Vagina (tissue), 2 donors: ENCODE data around the gene TSNAXIP1.

Experiments used
- POLR2A ChIP-seq, 2 donors: fragments of 450-650 bp; IDR thresholded peaks; one replicate each; pipeline ENCODE4 v1.6.1; 2017; ENCODE audit warnings: antibody characterized with exemption in 2 of 2, mild to moderate bottlenecking in 2 of 2, moderate library complexity in 2 of 2
- TF ChIP-seq, protein P1 (sequence below), 3 experiments: fragments of 450-650 bp in 2 of 3; fragments of 200-600 bp in 1 of 3; sonication (generic) in 1 of 3; IDR thresholded peaks; one replicate each; pipeline ENCODE4 v1.5.1; 2017 to 2019; ENCODE audit warnings: antibody characterized with exemption in 3 of 3, mild to moderate bottlenecking in 2 of 3, moderate library complexity in 2 of 3

DNA sequence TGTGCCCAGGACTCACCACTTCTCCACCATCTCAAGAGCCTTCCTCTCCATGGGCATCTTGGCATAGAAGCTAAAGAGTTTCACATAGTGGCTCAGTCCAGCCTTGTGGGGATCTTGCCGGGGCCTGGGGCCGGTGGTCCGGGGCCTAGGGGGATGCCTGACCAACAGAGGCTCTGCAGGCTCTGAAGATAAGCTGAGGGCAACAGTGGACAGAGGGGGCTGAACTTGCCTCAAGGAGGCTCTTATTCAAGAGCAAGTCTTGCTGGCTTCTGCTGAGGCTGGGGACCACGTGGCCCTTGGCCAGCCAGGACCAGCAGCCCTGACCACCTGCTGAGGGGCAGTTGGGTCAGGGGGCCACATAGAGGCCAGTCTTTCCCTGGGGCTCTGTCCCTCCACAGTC lies 22.0 kb downstream of the TSNAXIP1 start:
- TF ChIP-seq, protein P1, sequence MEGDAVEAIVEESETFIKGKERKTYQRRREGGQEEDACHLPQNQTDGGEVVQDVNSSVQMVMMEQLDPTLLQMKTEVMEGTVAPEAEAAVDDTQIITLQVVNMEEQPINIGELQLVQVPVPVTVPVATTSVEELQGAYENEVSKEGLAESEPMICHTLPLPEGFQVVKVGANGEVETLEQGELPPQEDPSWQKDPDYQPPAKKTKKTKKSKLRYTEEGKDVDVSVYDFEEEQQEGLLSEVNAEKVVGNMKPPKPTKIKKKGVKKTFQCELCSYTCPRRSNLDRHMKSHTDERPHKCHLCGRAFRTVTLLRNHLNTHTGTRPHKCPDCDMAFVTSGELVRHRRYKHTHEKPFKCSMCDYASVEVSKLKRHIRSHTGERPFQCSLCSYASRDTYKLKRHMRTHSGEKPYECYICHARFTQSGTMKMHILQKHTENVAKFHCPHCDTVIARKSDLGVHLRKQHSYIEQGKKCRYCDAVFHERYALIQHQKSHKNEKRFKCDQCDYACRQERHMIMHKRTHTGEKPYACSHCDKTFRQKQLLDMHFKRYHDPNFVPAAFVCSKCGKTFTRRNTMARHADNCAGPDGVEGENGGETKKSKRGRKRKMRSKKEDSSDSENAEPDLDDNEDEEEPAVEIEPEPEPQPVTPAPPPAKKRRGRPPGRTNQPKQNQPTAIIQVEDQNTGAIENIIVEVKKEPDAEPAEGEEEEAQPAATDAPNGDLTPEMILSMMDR (IDR thresholded peaks at IDR 0.05) = no peak
- TF ChIP-seq POLR2A (IDR thresholded peaks at IDR 0.05) = no peak
